Activated naive CD8-positive, alpha-beta T cell treated with anti-CD3 and anti-CD28 coated beads, Interleukin-2, amount 10 ng/mL, durations not matched to agents 7 days and 5 days (primary cell): ENCODE results near the gene PTPRC. TPM values are rescaled to one million over a fixed set of nuclear protein-coding genes. Genes with fewer than 3 reads are reported as not detected.

Source experiments
- total RNA-seq, 2 experiments: library from RNA; stranded (reverse); gene quantifications; one replicate each; pipeline ENCODE4 v1.2.3, GENCODE V29; 2021

Gene PTPRC
- total RNA-seq, 2 experiments from 2014 or later = 828 to 854 TPM

Other genes starting within 250 kb of the PTPRC start
- gene ATP6V1G3, start 98.4 kb upstream of the PTPRC start, total RNA-seq = not detected